ENCODE measurements around the gene CSMD2.

DNA sequence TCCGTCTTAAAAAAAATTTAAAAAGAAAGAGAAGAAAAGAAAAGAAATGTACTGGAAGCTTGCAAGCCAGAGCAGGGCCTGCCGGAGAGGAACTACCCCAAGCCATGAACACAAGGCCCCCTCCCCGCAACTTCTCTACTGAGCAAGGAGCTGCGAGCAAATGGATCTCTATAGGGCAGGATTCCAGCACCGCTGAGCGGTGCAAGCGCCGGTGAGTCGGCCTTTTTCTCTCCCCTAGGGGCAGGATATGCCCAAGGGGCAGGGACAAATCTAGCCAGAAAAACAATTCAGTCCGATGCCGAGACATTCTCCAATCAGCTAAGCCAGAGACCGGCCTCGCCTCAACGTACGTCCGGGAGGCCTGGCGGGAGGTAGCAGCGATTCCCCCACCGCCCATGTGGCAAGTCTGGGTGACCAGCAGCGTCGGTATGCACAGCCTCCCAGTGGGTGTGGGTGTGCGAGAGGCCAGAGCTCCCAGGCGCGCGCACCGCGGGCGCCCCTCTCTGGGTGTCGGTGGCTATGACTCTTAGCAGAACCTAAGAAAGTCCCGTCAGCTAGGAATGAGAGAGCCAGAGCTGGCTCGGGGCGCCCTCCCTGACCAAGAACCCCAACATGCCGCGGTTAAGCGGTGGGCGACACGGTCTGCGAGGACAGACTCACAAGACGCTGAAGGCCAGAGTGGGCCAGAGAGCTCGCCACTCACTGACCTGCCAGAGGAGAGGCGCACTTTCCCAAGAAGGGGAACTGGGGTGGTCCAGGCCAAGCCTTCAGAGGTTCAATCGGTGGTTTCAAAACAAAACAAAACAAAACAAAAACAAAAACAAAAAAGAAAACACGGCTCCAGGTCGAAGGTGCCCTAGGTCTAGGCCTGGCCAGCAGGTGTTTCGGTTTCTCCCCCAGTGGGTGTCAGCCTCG lies 1.9 kb downstream of the CSMD2 start:
- TF ChIP-seq CTCF (IDR thresholded peaks at IDR 0.05) (peak; percentile 47 to 78 (median 58)), EP300 (IDR thresholded peaks at IDR 0.05) (no peak), POLR2A (IDR thresholded peaks at IDR 0.05) (no peak)
